ENCODE results near the gene IFIT5.
"Not testable (repeated sequence)": the region's sequence is repeated elsewhere in the genome, so short reads cannot be mapped to it uniquely, and the experiment has no call there.

DNA sequence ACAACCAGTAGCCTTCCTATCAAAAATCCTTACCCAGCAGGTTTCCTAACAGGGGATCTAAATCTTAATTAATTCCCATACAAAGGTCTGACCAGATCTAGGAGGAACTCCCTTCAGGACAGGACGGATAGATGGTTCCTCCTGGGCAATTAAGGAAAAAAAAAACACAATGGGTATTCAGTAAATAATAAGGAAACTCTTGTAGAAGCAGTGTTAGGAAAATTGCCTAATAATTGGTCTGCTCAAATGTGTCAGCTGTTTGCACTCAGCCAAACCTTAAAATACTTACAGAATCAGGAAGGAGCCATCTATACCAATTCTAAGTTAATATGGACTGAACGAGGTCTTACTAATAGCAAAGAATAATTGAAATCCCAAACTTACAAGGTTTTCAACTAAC, 3.2 kb upstream of the IFIT5 start:
- TF ChIP-seq, protein P1, sequence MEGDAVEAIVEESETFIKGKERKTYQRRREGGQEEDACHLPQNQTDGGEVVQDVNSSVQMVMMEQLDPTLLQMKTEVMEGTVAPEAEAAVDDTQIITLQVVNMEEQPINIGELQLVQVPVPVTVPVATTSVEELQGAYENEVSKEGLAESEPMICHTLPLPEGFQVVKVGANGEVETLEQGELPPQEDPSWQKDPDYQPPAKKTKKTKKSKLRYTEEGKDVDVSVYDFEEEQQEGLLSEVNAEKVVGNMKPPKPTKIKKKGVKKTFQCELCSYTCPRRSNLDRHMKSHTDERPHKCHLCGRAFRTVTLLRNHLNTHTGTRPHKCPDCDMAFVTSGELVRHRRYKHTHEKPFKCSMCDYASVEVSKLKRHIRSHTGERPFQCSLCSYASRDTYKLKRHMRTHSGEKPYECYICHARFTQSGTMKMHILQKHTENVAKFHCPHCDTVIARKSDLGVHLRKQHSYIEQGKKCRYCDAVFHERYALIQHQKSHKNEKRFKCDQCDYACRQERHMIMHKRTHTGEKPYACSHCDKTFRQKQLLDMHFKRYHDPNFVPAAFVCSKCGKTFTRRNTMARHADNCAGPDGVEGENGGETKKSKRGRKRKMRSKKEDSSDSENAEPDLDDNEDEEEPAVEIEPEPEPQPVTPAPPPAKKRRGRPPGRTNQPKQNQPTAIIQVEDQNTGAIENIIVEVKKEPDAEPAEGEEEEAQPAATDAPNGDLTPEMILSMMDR (IDR thresholded peaks at IDR 0.05), result not testable (repeated sequence)
- TF ChIP-seq POLR2A (IDR thresholded peaks at IDR 0.05), result not testable (repeated sequence)

All from heart left ventricle (tissue), 13 donors.